NCI-H146 treated with DMSO at 0.1 percent for 48 hours (cell line): ENCODE measurements around the gene SDK1.
"Not testable (repeated sequence)": the region's sequence is repeated elsewhere in the genome, so short reads cannot be mapped to it uniquely, and the experiment has no call there.

Source experiments
- DNase-seq: peaks from one replicate; lab custom pipeline; 2025; ENCODE audit not compliant: unreplicated experiment; lab: John Stamatoyannopoulos, UW

SDK1 gene

GRCh38 chr7:3575753-3576531 lies 274.9 kb downstream of the SDK1 start:
- peak; percentile 51 for DNase-seq

GRCh38 chr7:3578399-3578798 lies 277.3 kb downstream of the SDK1 start:
- DNase-seq: no peak

GRCh38 chr7:3579638-3580219 lies 278.7 kb downstream of the SDK1 start:
- no peak for DNase-seq

- not testable (repeated sequence) for DNase-seq
These were observed 281.1 kb downstream of the SDK1 start for GRCh38 chr7:3582145-3582544.

- DNase-seq: no peak
These were observed 284.8 kb downstream of the SDK1 start for GRCh38 chr7:3585826-3586225.

- no peak for DNase-seq
These were observed 287.3 kb downstream of the SDK1 start for GRCh38 chr7:3588341-3588740.

GRCh38 chr7:3589752-3590151 lies 288.7 kb downstream of the SDK1 start:
- DNase-seq: no peak

- no peak for DNase-seq
These were observed 290.2 kb downstream of the SDK1 start for GRCh38 chr7:3591219-3591618.

GRCh38 chr7:3591944-3592343 lies 290.9 kb downstream of the SDK1 start:
- DNase-seq: peak; percentile 48

GRCh38 chr7:3592401-3593134 lies 291.5 kb downstream of the SDK1 start:
- peak; percentile 93 for DNase-seq

GRCh38 chr7:3594901-3595300 lies 293.8 kb downstream of the SDK1 start:
- DNase-seq: no peak

- DNase-seq: no peak
These were observed 297.8 kb downstream of the SDK1 start for GRCh38 chr7:3598854-3599253.

- DNase-seq: no peak
These were observed 304.2 kb downstream of the SDK1 start for GRCh38 chr7:3605222-3605621.

GRCh38 chr7:3606436-3606835 lies 305.4 kb downstream of the SDK1 start:
- DNase-seq: no peak

- DNase-seq: no peak
These were observed 306.8 kb downstream of the SDK1 start for GRCh38 chr7:3607847-3608246.

- DNase-seq: peak; percentile 55
These were observed 315.3 kb downstream of the SDK1 start for GRCh38 chr7:3616306-3616705.

- no peak for DNase-seq
These were observed 329.0 kb downstream of the SDK1 start for GRCh38 chr7:3630081-3630480.

- DNase-seq: peak; percentile 12
These were observed 333.3 kb downstream of the SDK1 start for GRCh38 chr7:3634396-3634795.

GRCh38 chr7:3636131-3636860 lies 335.2 kb downstream of the SDK1 start:
- no peak for DNase-seq

GRCh38 chr7:3639253-3639652 lies 338.2 kb downstream of the SDK1 start:
- no peak for DNase-seq

GRCh38 chr7:3641582-3641981 lies 340.5 kb downstream of the SDK1 start:
- DNase-seq: no peak
